ENCODE results near the gene TPCN1. TPM values are rescaled to one million over a fixed set of nuclear protein-coding genes. Genes with fewer than 3 reads are reported as not detected.

TPCN1 gene
- total RNA-seq, 2 donors from 2014 or later: 45.1 to 78.4 TPM

GRCh38 chr12:113289361-113289760, 68.1 kb downstream of the TPCN1 start:
- ATAC-seq (no peak), DNase-seq (no peak)
- H3K27me3 ChIP-seq: no peaks in the 10 kb centered on the region
- H3K9me3 ChIP-seq: no peaks in the 10 kb centered on the region
- H3K27ac ChIP-seq: no peak overlapping the region
- 93 to 94% methylated on average over 2 of the region's 2 CpGs for WGBS, 2 donors
- TF ChIP-seq CTCF (IDR thresholded peaks at IDR 0.05) (no peak), POLR2A (IDR thresholded peaks at IDR 0.05) (no peak)
- H3K4me1 ChIP-seq: no peaks in the 10 kb centered on the region
- no peak overlapping the region for H3K4me3 ChIP-seq
- H3K36me3 ChIP-seq (replicated peaks in 1 of 2; ENCODE audit: insufficient read depth in 1 of 2, low read depth in 2 of 2): peaks cover 10 to 59% of the 10 kb centered on the region in 2 donors
- intact Hi-C loops (cut with DNase I): no loop called here

GRCh38 chr12:113290506-113290905, 69.2 kb downstream of the TPCN1 start:
- 100% methylated on average over 5 of the region's 5 CpGs; no CpG with 5 or more reads in 1 of the 2 donors for WGBS, 2 donors
- Histone ChIP-seq H3K4me1 (no peaks in the 10 kb centered on the region), H3K27ac (no peak overlapping the region), H3K9me3 (no peaks in the 10 kb centered on the region), H3K27me3 (no peaks in the 10 kb centered on the region), H3K36me3 (replicated peaks in 1 of 2; ENCODE audit: insufficient read depth in 1 of 2, low read depth in 2 of 2) (peaks cover 10 to 54% of the 10 kb centered on the region in 2 donors), H3K4me3 (no peak overlapping the region)
- ATAC-seq: no peak
- TF ChIP-seq CTCF (IDR thresholded peaks at IDR 0.05) (no peak), POLR2A (IDR thresholded peaks at IDR 0.05) (no peak)
- intact Hi-C loops (cut with DNase I): no loop called here
- DNase-seq: no peak

GRCh38 chr12:113291586-113291985, 70.3 kb downstream of the TPCN1 start:
- H3K36me3 ChIP-seq (replicated peaks in 1 of 2; ENCODE audit: insufficient read depth in 1 of 2, low read depth in 2 of 2): peaks cover 10 to 60% of the 10 kb centered on the region in 2 donors
- TF ChIP-seq POLR2A (IDR thresholded peaks at IDR 0.05) (no peak), CTCF (IDR thresholded peaks at IDR 0.05) (no peak)
- H3K4me3 ChIP-seq: no peak overlapping the region

DNA sequence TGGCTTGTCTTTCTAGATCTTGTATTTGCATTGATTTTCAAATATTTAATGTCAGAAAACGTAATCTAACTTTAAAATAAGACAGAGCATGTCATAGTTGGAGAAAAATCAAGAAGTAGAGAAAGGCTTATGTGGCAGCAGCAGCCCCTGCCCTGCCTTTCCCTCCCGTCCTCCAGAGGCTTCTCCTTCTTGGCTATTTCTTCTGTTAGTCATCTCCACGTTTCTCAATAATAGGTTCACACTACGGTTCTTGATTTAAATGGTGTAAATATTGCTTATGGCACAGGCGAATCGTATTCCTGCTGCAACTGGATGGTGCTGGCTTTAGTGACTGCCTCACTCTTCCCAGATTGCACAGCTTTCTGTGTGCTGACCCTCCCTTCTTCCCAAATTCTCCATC, 70.8 kb downstream of the TPCN1 start:
- no peak overlapping the region for H3K4me3 ChIP-seq
- H3K36me3 ChIP-seq (replicated peaks in 1 of 2; ENCODE audit: insufficient read depth in 1 of 2, low read depth in 2 of 2): peaks cover 10 to 56% of the 10 kb centered on the region in 2 donors
- TF ChIP-seq CTCF (IDR thresholded peaks at IDR 0.05) (no peak), POLR2A (IDR thresholded peaks at IDR 0.05) (no peak)
- H3K9me3 ChIP-seq: no peaks in the 10 kb centered on the region
- no peaks in the 10 kb centered on the region for H3K27me3 ChIP-seq
- no peaks in the 10 kb centered on the region for H3K4me1 ChIP-seq
- no peak for DNase-seq
- intact Hi-C loops (cut with DNase I): no loop called here
- no peak overlapping the region for H3K27ac ChIP-seq
- 75 to 80% methylated on average over 6 of the region's 6 CpGs for WGBS, 2 donors
- ATAC-seq: no peak

More at GRCh38 chr12:113291586-113291985, 70.3 kb downstream of the TPCN1 start:
- ATAC-seq: no peak
- Histone ChIP-seq H3K9me3 (no peaks in the 10 kb centered on the region), H3K27me3 (no peaks in the 10 kb centered on the region), H3K27ac (no peak overlapping the region), H3K4me1 (no peaks in the 10 kb centered on the region)
- WGBS, 2 donors: 89 to 92% methylated on average over 17 of the region's 17 CpGs
- no peak for DNase-seq
- intact Hi-C loops (cut with DNase I): no loop called here

DNA sequence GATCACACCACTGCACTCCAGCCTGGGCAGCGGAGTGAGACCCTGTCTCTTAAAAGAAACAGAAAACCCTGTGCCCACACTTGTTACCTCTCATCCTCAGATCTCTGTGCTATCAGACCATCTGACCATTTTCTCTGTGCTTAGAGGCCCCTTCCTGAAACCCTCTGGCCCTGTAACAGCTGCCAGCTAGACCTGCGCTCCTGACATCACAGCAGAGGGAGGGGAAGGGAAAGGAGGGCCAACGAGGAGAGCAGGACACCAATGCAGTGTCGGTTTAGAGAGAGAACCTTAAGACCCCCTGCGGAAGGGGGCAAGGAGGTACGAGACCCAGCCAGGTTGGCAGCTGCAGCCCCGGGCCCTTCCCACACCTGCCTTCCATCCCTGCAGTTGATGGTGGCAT, 71.3 kb downstream of the TPCN1 start:
- ATAC-seq: no peak
- 82 to 84% methylated on average over 7 of the region's 7 CpGs for whole genome bisulfite sequencing, 2 donors
- peaks cover 10 to 51% of the 10 kb centered on the region in 2 donors for H3K36me3 ChIP-seq (replicated peaks in 1 of 2; ENCODE audit: insufficient read depth in 1 of 2, low read depth in 2 of 2)

More for the DNA sequence above, 71.3 kb downstream of the TPCN1 start:
- intact Hi-C loops (cut with DNase I): no loop called here
- TF ChIP-seq CTCF (IDR thresholded peaks at IDR 0.05): no peak
- no peak for TF ChIP-seq POLR2A (IDR thresholded peaks at IDR 0.05)
- no peaks in the 10 kb centered on the region for H3K27me3 ChIP-seq
- no peaks in the 10 kb centered on the region for H3K9me3 ChIP-seq
- H3K4me1 ChIP-seq: peaks cover 2% of the 10 kb centered on the region
- DNase-seq: no peak
- H3K27ac ChIP-seq: no peak overlapping the region
- no peak overlapping the region for H3K4me3 ChIP-seq
